Raji (cell line): Measurements from ENCODE around the gene LRRC27.

Experiments
- POLR2A ChIP-seq: IDR thresholded peaks from 2 replicates; pipeline ENCODE4 v1.6.1; 2011; ENCODE audit warnings: low read depth, low read length, control low read depth; ENCODE audit not compliant: insufficient read depth

LRRC27 gene

DNA sequence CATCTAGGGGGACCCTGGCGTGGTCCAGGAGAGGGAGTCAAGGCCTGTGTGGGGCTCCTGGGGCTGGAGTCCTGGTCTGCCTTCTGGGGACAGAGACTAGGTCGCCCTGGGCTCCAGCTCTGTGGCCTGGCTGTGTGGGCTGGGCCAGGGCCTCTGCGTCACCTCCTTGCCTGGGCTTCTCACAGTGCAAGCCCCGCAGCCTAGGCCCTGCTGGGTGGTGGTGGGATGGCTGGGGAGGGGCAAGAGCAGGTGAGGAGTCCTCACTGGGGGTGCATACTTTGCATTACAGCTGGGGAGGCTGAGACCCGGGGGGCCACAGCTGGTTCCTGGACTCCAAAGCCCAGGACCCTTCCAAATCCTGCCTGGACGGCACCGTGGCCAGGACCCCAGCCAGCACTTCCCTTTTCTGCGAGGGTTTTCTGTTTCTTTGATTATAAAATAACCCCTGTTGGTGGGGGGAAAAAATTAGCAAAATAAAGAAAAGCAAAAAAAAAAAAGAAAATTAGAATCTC, 88.5 kb downstream of the LRRC27 start:
- TF ChIP-seq POLR2A = no peak

DNA sequence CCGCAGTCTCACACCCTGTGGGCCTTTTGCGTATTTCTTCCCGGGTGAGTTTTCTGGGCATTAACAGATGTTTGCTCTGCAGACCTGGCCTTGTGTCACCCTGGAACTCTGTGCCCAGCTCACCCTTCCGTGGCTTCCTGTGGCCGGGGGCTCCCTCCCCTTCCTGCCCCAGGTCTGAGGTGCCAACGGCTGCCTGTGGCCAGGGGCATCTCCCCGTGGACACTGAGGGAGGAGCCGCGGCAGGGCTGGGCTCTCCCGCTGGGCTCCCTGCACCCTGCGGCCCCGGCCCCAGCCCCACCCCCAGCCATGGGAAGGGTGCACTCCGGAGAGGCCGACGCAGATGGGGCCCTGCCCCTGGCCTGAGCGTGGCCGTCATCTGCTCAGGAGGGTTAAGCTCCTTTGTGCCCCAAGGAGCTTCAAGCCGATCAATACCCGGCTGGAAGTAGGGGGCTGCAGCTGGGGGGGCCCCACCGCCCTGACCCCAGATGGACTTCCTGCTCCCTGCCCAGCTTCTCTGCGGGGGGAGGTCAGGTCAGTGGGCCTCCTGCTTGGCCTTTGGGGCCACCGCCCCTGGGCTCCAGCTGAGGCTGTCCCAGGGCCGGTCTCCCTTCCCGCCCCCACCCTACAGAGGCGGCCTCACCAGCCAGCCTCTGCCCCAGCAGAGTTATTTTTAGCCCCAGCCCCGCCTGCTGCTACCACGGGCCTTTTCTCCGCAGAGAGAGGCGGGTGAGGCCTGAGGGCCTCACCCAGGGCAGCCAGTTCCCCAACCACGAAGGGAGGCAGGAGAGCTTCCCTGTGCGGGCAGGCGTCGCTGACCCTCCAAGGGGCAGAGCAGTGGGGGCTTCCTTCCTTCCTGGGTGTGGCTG, 89.2 kb downstream of the LRRC27 start:
- no peak for TF ChIP-seq POLR2A

DNA sequence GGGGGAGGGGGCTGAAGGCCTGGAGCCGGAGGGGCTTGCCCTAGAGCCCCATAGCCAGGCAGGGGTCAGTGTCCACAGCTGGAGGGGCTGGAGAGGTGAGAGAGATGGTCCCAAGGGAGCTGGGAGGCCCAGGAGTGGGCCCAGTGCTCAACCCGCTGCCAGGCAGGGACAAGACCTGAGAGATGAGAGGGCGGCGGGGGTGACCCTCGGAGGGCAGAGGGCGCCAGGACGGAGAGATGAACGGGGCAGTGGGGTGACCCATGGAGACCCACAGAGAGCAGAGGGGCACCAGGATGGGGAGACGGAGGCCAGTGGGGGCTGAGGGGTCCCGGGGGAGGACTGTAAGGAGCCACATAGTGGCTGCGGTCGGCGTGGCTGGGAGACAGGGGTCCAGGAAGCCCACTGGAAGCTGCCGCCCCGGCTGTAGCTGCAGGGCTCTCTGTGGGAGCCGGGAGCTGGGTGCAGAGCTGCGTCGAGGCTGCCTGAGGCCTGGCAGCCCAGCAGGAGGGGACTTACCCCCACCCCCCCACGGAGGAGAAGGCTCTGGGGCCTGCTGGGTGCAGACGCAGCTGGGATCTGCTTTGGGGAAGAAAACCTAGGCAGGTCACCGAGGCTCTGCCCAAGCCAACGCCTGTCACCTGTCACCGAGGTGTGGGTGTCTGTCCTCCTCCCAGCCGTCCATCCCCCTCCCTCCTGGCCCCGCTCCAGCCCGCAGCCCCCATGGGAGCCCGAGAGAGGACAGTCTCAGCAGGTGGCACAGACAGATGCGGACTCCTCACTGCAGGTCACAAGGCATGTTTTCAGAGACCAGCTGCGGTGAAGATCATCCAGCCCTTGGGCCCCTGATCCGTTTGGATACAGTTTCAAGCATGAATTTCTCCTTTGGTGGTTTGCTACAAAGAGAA, 90.1 kb downstream of the LRRC27 start:
- TF ChIP-seq POLR2A = no peak

DNA sequence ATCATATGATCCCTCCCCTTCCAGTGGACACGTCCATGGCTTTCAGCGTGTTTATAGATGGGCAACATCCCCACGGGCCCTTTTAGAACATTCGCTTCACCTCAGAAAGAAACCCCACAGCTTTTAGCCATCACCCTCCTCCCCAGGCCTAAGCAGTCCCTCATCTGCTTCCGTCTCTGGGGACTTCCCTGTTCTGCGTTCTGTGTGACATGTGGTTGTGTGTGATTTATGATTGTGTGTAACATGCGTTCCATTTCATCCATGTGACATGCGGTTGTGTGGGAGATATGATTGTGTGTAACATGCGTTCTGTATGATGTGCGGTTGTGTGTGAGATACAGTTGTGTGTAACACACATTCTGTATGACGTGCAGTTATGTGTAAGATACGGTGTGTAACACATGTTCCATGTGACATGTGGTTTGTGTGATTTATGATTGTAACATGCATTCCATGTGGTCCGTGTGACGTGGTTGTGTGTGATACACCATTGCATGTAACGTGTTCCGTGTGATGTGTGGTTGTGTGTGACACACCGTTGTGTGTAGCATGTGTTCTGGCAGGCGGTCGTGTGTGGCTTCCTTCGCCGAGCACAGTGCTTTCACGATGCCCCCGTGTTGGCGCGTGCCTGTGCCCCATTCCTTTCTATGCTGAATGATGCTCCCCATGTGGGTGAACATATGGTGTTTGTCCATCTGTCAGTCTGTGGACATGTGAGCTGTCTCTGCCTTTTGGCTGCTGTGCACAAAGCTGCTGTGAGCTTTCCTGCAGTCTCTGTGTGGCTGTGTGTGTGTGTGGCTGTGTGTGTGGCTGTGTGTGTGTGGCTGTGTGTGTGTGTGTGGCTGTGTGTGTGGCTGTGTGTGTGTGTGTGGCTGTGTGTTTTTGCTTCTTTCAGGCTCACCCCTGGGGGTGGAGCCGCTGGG, 91.2 kb downstream of the LRRC27 start:
- TF ChIP-seq POLR2A = no peak

DNA sequence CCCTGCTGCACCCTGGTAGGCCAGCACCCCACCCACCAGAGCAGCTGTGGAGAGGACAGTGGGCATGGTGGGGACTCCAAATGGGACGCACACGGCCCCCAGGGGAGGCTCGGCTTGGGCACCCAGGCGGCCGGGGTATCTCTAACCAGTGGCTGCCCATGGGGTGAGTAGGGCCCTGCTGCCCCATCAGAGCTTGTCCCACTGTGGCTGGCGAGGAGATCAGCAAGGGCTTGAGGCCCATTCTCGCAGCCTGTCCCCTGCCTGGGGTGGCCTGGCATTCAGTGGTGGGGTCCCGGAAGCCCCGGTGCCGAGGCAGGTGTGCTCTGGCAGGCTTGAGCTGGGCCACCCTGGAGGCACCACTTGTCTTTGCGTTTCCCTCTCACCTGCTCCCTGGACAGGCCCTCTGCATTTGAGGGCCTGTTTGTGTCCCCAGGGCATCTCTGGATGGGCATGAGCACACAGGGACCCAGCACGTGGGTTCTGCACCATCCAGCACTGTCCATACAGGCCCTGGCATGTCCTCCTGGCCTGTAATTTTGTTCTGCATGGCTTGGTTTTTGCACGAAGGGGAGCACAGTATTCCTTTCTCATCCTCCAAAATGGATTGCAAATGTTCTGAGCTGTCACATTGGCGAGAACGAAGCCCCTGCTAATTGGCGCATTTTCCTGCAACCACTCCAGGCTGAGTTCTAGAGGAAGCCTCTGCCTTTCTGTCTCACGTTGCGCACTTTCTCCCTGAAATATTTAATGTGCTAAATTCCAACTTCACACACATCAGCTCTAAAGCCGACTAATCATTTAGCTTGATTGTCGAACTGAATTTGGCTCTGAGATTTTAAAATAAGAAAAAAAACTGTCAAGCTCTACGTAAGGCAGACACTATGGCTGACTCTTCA, 92.2 kb downstream of the LRRC27 start:
- TF ChIP-seq POLR2A = no peak

DNA sequence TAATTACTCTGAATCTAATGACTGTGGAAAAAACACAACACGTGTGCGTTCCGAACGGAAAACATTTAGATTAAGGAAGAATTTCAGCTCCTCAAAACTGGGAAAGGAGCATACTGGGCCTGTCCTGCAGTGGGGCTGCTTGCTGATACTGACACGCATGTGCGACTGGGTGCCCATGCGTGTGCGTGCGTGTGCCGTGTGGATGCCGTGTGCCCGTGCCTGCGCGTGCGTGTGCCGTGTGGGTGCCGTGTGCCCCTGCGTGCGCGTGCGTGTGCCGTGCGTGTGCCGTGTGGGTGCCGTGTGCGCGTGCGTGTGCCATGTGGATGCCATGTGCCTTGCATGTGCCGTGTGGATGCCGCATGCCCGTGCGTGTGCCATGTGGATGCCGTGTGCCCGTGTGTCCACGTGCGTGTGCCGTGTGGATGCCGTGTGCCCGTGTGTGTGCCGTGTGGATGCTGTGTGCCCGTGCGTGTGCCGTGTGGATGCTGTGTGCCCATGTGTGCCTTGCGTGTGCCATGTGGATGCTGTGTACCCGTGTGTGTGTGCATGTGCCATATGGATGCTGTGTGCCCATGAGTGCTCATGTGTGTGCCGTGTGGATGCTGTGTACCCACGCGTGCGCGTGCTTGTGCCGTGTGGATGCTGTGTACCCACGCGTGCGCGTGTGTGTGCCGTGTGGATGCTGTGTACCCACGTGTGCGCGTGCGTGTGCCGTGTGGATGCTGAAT, 93.2 kb downstream of the LRRC27 start:
- TF ChIP-seq POLR2A = no peak

DNA sequence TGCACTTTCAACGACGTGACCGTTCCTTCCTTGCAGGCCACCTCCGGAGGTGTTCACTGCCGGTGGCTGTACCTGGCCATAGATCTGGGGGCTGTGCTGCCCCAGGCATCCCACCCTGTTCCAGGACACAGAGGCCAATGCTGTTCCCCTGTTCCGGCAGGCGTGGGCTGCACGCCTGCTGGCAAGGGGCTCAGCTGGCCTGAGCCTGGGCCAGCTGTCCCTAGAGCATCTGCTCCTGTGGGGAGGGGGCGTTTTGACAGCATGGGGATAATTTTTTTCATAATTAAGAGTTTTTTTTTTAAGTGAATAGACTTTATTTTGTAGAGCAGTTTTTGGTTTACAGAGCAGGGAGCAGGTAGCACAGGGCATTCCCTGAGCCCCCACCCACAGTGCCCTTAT, 93.8 kb downstream of the LRRC27 start:
- no peak for TF ChIP-seq POLR2A

DNA sequence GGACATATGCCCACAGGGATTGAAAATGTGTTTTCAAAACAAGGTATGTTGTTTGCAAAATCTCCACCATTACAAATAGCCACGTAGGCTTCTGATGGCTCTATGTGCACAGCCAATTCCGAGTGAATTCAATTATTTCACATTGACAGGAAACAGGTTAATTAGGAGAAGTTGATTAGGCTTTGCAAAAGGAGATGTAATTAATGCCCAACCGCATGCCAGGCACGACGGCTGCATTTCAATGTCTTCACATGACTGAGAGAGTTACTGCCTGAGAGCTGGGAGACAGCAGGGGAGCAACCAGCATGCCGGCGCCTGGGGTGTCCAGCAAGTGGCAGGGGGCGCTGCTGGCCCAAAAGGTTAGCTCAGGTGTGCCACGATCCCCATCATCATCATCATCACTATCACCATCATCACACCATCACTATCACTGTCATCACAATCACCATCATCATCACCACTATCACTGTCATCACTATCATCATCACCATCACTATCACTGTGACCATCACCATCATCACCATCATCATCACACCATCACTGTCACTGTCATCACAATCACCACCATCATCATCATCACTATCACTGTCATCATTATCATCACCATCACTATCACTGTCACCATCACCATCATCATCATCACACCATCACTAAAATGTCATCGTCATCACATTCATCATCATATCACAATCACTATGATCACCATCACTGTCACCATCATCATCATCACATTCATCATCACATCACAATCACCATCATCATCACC, 95.2 kb downstream of the LRRC27 start:
- no peak for TF ChIP-seq POLR2A

DNA sequence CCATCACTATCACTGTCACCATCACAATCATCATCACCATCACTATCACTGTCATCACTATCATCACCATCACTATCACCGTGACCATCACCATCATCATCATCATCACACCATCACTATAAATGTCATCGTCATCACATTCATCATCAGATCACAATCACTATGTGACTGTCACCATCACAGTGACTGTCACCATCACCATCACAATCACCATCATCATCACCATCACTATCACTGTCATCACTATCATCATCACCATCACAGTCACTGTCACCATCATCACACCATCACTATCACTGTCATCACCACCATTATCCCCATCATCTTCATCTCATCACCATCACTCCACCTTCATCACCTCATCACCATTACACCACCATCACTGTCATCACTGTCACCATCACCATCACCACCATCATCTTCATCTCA, 96.0 kb downstream of the LRRC27 start:
- TF ChIP-seq POLR2A = no peak

DNA sequence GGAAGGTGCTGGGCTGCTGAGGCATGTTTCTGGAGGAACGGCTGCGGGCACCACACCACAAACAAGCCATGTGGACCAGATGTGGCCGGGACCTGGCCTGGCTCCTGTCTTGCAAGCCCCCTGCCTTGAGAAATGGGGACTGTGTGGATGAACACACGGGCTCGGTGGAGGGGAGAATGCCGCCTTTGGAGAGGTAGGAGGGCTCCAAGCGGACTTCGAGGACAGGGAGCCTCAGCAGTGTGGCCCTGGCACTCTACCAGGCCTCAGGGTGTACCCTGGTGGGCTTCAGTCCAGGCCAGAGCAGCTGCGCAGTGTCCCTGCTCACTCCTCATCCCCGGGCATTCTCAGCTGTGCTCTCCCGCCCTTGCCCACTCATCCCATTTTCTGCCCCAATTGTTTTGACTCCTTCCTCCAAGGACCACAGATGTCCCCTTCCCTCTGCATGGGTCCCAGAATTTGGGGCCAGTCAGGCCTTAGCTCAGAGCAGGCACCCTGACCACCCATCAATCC, 96.5 kb downstream of the LRRC27 start:
- no peak for TF ChIP-seq POLR2A
